CD4-positive, alpha-beta T cell treated with Interferon gamma for 1 hour (primary cell): ENCODE results near the gene DCTPP1.
A peak's percentile ranks its signal among the peaks of the same experiment; 100 is the strongest.
"Not testable (repeated sequence)": the region's sequence is repeated elsewhere in the genome, so short reads cannot be mapped to it uniquely, and the experiment has no call there.

Experiments used
- DNase-seq: peaks from one replicate; pipeline ENCODE4 v3.0.0-alpha.2; 2020

Gene DCTPP1

DNA sequence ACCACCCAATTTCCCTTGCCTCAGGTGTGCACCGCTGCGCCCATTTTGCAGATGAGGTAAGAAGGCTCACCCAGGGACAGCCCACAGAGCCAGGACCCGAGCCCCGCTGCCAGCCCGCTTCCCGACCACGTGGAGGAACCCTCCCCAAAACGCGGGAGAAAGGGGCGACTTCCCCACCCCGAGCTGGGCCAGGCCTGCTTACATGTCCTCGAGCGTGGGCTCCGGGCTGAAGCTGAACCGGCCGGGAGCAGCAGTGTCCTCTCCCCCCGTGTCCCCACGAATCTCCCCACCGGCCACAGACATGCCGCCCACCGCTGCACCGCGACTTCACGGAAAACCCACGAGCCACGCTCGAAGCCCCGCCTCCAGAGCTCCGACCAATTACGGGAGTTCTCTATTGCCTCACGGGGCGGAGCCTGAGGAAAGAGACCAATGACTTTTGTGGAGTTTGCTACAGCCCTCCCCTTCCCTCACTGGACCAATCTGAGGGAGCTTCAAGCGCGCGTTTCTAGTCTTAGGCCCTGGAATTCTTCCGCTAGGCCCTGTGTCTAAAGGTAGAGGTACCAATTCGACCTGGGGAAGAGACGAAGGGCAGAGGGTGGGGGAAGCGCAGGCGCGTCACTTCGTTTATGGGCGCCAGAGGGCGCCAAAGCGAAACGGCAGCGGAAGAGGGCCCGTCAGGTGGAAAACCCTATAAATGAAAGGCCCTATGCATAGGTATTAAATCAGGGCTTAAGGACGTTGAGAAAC is at the start of gene DCTPP1:
Gene DCTPP1 (minus strand): TSS at position 353 of the 750 bp plus-strand sequence. CDS start 50 bp downstream, at position 303.
- peak; percentile 98 for DNase-seq

DNA sequence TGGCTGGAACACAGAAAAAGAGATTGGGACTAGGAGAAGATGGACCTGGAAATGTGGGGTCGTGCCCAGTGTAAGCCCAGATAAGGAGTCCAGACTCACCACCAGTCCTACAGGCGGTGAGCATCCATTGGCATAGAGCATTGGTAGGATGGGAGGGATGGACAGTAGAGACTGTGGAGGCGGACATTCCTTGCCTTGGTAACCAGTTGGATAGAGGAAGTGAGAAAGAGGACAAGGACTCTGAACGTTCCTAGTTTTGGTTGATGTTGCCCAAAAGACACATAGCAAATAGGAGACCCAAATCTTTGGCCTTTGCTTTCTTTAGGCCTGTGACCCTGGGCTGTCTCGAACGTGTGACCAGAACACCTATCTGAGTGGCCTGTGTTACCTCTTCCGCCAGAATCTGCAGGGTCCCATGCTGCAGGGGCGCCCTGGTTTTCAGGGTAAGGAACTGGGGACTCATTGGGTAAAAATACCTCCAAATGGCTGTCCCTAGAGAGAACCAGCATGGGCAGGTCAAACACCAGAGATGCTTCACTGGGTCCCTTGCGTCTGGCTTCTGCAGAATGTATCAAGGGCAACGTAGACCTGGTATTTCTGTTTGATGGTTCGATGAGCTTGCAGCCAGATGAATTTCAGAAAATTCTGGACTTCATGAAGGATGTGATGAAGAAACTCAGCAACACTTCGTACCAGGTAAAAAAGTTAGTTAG is 49.1 kb upstream of the DCTPP1 start:
- DNase-seq: no peak

DNA sequence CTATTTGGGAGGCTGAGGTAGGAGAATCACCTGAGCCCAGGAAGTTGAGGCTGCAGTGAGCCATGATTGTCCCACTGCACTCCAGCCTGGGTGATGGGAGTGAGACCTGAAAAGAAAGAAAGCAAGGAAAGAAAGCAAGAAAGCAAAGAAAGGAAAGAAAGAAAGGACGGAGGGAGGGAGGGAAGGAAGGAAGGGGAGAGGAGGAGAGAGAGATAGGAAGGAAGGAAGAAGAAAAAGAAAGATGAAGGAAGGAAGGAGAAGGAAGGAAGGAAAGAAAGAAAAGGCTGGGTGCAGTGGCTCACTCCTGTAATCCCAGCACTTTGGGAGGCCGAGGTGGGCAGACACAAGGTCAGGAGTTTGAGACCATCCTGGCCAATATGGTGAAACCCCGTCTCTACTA is 47.9 kb upstream of the DCTPP1 start:
- not testable (repeated sequence) for DNase-seq

DNA sequence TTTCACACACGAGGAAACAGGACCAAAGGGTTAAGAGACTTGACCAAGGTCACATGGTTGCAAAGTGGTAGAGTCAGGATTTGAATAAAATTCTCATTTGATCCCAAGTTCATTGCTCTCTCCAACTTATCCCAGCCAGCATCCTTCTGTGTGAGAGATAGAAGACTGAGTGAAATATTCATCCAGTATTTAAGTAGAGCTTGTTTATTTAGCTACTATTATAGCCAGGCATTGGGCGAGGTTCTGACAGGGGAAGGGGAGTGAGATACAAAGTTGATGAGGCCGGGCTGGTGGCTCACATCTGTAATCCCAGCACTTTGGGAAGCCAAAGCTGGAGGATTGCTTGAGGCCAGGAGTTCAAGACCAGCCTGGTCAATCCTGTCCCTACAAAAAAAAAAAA is 47.2 kb upstream of the DCTPP1 start:
- DNase-seq: no peak

DNA sequence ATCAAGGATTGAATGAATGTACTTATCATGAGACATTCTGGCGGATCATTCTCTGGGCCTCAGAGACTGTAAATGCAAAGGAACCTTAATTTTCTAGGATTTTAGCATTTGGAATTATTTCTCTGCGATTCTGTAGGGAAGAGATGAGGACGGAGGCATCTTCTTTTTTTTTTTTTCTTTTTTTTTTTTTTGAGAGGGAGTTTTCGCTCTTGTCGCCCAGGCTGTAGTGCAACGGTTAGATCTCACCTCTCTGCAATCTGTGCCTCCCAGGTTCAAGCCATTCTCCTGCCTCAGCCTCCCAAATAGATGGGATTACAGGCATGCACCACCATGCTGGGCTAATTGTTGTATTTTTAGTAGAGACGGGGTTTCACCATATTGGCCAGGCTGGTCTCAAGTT is 44.9 kb upstream of the DCTPP1 start:
- no peak for DNase-seq

DNA sequence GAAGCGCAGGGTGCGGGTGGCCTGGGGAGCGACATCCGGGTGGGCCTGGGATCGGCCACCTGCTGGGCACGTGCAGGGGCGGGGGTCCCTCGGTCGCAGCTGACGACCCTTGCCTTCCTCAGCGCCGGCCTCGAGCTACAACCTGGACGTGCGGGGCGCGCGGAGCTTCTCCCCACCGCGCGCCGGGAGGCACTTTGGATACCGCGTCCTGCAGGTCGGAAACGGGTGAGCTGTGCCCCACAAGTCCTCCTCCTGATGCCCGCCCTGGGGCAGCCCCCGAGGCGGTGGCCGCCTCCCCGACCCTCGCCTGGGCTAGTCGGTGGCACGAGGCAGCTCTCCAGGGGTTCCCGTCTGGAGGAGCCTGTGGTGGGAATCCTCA is 44.2 kb upstream of the DCTPP1 start:
- DNase-seq: no peak

DNA sequence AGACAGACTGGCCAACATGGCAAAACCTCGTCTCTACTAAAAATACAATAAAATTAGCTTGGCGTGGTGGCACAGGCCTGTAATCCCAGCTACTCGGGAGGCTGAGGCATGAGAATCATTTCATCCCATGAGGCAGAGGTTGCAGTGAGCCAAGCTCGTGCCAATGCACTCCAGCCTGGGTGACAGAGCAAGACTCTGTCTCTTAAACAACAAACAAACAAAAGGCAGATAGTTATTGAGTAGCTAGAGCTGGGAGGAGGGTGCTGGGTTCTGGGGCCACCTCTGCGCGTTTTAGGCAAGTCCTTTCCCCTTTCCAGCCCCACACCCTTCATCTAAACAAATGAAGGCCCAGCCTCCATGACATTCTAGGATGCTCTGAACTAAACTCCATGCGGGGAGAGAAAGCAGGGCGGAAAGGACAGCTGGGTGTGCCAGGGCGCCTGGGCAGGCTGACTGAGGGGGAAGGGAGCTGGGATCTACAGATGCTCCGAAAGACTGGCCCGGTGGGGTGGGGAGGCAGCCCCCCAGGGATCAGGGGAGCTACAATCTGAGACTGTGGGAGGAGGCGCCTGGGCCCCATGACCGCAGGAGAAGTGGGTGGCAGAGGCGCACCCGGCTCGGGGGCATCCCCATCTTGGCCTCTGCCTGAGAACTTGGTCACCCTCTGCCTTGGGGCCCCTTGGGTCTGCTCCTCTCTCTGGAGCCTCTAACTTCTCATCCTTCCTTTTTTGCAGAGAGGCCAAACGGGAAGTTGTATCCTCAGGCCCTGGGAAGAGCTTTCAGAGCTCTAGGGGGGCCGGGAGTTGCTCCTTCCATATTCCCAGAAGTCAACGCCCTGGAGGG is 43.6 kb upstream of the DCTPP1 start:
- peak; percentile 46 for DNase-seq

DNA sequence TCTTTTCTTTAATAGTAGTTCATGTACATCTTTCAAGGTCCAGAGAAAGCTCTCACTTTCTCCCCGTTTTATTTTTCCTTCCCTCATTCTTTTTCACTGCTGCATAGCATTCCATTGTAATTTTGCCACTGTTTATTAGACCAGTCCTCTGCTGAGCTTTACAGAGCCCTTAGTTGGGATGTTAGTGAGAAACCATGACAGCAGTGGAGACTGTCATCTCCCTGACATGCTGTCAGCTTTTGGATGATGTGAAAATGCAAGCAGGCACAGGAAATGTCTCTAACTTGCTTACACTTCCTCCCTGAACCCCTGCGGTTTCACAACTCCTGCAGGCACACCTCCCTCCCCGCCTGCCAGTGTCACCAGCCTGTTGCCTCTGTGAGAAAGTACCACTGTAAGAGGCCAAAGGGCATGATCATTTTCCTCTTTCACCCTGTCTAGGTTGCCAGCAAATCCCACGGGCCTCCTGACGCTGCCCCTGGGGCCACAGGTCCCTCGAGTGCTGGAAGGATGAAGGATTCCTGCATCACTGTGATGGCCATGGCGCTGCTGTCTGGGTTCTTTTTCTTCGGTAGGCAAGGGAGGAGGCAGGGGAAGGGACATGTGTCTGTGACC is 42.6 kb upstream of the DCTPP1 start, which contains the start of gene ITGAL:
Gene ITGAL (plus strand): TSS at position 415 of the 615 bp plus-strand sequence. CDS start 96 bp downstream, at position 511.
- peak; percentile 83 for DNase-seq

DNA sequence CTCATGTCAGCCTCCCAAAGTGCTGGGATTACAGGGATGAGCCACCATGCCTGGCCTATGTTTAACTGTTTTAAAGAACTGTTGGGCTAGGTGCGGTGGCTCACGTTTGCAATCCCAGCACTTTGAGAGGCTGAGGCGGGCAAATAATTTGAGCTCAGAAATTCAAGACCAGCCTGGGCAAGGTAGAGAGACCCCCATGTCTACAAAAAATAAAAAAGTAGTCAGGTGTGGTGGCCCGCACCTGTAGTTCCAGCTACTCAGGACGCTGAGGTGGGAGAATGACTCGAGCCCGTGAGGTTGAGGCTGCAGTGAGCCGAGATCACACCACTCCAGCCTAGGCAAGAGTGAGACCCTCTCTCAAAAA is 40.8 kb upstream of the DCTPP1 start:
- no peak for DNase-seq

DNA sequence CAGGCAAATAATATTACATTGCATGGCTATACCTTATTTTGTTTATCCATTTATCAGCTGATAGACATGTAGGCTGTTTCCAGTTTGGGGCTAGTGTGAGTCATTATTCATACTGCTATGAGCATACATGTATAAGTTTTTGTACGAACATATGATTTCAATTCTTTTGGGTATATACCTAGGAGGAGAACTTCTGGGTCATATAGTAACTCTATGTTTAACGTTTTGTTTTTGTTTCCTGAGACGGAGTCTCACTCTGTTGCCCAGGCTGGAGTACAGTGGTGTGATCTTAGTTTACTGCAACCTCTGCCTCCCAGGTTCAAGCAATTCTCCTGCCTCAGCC is 40.3 kb upstream of the DCTPP1 start:
- DNase-seq: no peak

DNA sequence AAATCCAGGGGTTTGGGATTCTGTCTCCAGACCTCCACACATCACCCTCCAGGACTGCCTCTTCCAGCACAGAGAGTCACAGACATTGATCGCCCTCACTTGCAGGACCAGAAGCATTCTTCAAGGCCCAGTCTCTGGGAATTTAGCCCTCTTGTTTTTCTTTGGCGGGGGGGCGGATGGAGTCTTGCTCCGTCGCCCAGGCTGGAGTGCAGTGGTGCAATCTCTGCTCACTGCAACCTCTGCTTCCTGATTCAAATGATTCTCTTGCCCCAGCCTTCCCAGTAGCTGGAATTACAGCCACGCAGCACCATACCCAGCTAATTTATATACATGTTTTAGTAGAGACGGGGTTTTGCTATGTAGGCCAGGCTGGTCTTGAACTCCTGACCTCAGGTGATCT is 34.2 kb upstream of the DCTPP1 start:
- DNase-seq: no peak

DNA sequence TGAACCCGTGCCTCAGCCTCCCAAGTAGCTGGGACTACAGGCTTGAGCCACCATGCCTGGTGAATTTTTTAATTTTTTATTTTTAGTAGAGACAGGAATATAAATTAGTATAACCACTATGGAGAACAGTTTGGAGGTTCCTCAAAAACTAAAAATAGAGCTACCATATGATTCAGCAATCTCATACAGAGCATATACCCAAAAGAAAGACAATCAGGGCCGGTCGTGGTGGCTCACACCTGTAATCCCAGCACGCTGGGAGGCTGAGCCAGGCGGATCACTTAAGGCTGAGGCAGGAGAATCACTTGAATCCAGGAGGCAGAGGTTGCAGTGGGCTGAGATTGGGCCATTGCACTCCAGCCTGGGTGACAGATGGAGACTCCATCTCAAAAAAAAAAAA is 31.6 kb upstream of the DCTPP1 start:
- DNase-seq: not testable (repeated sequence)

DNA sequence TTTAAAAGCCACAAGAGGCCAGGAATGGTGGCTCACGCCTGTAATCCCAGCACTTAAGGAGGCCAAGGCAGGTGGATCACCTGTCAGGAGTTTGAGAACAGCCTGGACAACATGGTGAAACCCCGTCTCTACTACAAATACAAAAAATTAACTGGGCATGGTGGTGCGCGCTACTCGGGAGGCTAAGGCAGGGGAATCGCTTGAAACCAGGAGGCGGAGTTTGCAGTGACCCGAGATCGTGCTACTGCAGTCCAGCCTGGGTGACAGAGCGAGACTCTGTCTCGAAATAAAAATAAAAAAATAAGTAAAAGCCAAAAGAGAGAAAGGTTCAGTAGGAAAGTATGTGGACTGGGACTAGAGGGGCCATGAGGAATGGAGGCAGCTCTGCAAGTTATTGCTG is 29.6 kb upstream of the DCTPP1 start:
- no peak for DNase-seq

DNA sequence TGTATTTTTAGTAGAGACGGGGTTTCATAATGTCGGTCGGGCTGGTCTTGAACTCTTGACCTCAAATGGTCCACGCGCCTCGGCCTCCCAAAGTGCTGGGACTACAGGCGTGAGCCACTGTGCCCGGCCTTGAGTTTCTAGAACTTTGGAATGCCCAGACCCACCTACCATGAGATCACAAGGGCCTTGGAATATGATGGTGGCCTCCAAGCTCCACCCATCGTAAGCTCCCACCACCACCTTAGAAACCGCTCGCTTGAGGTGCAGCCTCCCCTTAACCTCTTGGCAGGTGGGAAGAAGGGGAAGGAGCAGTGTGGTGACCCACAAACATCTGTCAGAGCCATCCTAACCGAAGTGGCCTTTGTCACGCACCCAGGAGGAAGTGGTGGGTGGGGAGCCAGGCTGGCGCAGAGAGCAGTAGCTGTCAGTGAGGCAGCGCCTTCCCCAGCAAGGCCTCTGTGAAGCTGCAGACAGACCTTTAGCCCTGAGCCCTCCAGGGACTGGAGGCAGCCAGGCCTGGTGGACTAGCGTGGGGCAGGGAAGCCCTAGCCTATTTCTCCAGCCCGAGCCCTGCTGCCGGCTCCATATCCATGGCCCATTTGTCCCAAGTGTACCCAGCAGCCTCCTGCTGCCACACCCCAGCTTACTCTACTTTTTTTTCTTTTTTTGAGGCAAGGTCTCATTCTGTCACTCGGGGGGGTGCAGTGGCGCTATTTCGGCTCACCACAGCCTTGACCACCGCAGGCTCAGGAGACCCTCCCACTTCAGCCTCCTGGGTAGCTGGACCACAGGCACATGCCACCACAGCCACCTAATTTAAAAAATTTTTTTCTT is 28.9 kb upstream of the DCTPP1 start:
- DNase-seq: peak; percentile 75

DNA sequence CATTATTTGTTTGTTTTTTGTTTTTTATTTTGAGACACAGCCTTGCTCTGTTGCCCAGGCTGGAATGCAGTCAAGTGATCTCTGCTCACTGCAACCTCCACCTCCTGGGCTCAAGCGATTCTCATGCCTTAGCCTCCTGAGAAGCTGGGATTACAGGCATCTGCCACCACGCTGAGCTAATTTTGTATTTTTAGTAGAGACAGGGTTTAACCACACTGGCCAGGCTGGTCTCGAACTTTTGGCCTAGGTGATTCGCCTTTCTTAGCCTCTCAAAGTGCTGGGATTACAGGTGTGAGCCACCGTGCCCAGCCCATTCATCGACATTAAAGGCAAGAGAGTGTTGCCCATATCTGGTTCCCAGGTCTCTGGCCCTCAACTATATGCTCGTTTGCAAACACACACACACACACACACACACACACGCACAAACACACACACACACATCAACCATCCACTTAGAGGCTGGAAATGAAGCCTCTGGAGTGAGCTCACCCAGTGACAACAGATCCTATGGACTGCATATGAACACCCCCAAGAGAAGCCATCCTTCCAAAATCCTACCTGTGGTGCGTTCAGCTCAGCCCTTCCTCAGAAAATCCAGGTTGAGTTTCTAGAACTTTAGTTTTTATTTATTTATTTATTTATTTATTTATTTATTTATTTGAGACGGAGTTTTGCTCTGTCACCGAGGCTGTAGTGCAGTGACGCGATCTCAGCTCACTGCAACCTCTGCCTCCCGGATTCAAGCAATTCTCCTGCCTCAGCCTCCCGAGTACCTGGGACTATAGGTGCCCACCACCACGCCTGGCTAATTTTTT is 28.1 kb upstream of the DCTPP1 start:
- DNase-seq: no peak

DNA sequence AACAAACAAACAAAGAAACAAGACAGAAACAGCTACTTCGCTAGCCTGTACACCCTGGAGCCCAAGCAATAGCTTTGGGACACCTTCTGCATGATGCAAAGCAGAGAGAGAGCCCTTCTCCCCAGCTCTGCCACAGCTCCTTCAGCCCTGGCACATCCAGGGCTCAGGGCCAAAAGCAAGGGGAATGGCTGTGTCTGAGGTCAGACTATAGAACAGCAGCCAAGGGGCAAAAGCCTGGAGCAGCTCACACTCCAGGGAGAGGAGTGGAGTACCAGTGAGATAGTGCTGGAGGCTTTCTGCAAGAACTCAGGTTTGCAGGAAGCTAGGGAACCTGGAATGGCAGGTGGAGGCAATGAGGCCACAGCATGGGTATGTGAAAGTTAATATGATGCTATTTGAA is 27.4 kb upstream of the DCTPP1 start:
- DNase-seq: no peak

DNA sequence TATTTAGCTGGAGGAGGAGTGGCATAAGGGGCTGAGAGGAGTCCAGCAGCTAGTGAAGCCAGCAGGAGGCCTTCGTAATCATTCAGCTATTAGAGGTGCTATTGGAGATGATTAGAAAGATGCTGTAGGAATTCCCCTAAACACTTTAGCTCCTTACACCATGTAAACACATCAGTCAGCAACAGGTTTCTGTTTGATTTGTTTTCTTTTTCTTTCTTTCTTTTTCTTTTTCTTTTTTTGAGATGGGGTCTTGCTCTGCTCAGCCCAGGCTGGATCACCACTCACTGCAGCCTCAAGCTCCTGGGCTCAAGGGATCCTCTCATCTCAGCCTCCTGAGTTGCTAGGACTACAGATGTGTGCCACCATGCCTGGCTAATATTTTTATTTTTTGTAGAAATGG is 26.5 kb upstream of the DCTPP1 start:
- DNase-seq: no peak

DNA sequence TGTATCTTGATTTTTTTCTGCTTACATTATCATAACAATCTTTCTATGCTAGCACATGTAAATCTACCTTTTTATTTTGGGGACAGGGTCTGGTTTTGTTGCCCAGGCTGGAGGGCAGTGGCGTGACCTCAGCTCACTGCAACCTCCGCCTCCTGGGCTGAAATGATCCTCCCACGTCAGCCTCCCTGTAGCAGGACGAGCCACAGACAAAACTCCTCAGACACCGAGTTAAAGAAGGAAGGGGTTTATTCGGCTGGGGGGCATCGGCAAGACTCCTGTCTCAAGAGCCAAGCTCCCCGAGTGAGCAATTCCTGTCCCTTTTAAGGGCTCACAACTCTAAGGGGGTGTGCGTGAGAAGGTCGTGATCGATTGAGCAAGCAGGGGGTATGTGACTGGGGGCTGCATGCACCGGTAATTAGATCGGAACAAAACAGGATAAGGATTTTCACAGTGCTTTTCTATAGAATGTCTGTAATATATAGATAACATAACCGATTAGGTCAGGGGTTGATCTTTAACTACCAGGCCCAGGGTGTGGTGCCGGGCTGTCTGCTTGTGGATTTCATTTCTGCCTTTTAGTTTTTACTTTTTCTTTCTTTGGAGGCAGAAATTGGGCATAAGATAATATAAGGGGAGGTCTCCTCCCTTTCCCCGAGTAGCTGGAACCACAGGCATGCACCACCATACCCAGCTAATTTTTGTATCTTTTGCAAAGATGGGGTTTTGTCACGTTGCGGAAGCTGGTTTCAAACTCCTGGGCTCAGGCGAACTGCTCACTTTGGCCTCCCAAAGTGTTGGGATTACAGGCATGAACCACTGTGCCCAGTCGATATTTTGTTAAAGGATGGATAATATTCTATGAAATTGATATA is 23.1 kb upstream of the DCTPP1 start:
- not testable (repeated sequence) for DNase-seq

DNA sequence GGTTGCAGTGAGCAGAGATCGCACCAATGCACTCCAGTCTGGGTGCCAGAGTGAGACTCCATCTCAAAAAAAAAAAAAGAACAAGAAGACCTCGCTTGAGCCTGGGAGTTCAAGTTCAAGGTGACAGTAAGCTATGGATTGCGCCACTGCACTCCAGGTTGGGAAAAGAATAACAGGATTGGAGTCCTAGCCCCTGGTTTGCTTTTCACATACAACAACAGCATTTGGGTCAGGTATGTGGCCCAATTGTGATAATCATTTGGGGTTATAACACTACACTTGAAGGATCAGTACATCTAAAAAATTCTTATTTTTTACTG is 19.2 kb upstream of the DCTPP1 start:
- DNase-seq: no peak

DNA sequence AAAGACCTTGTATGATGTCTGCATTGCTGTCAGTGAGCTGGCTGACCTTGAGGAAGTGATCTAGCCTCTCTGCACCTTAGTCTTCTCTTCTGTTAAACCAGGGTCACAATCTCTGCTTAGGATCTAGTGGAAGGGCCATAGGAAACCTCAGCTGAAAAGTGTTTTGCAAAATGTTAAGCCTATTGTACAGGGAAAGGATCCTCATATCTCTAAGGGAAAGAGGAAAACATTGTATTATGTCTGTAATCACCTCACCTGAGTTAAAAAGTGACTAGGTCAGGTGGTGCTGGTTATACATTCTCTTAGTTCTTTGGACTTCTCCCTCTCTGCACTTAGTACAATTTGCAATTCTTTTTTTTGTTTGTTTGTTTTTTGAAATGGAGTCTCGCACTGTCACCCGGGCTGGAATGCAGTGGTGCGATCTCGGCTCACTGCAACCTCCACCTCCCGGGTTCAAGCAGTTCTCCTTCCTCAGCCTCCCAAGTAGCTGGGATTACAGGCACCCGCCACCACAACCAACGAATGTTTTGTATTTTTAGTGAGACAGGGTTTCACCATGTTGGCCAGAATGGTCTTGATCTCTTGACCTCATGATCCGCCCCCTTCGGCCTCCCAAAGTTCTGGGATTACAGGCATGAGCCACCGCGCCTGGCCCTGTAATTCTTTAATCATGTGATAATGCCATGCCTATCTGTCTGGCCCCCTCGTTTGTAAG is 17.8 kb upstream of the DCTPP1 start:
- DNase-seq: no peak
